HCT116 (cell line): ENCODE data around the gene KCTD1. TPM values are rescaled to one million over a fixed set of nuclear protein-coding genes. Genes with fewer than 3 reads are reported as not detected.

Experiments
- ATAC-seq: fragments of 200-7000 bp; cut with Tn5 transposase; 2 replicates; pipeline ENCODE4 v1.9.1; 2020; ENCODE audit warnings: mild to moderate bottlenecking, moderate library complexity
- BruUV-seq: library from RNA; stranded (reverse); fragments of 400-500 nt; replicated peaks from 2 replicates; lab custom pipeline; 2021; lab: Mats Ljungman, UMichigan
- CTCF ChIA-PET: fragments of 300-600 bp; sonication (Branson Sonifier 250); formaldehyde crosslinking; loops from one replicate; lab custom pipeline; 2021; ENCODE audit warnings: antibody characterized with exemption; lab: Charles Lee
- POLR2A ChIA-PET: fragments of 300-600, 350-600 bp; sonication (Branson Sonifier 250); formaldehyde crosslinking; loops from one replicate; lab custom pipeline; 2021; ENCODE audit warnings: antibody characterized with exemption; lab: Charles Lee
- RAD21 ChIA-PET, 2 experiments: fragments of 300-600 bp; sonication (Branson Sonifier 250); formaldehyde crosslinking; loops; one replicate each; lab custom pipeline; 2023; ENCODE audit warnings: low total read pairs in 2 of 2; ENCODE audit not compliant: uncharacterized antibody in 2 of 2, unreplicated experiment in 2 of 2, low non-redundant PET in 1 of 2; lab: Charles Lee
- DNase-seq: peaks from one replicate; pipeline ENCODE4 v3.0.0-alpha.2; 2010; ENCODE audit warnings: low read depth, low spot score
- H2AFZ ChIP-seq: fragments of 200-600 bp; shearing (Covaris generic), sonication (generic); 2 replicates; pipeline ENCODE4 v1.6.1; 2017; ENCODE audit warnings: low read depth, mixed run types, mixed read lengths, antibody characterized with exemption, low read length; ENCODE audit not compliant: poor library complexity, severe bottlenecking
- H3K27ac ChIP-seq: 2 replicates; pipeline ENCODE4 v1.5.1; 2012; ENCODE audit warnings: low read depth, low read length
- H3K27me3 ChIP-seq: fragments of 200-600 bp; sonication (generic); 2 replicates; pipeline ENCODE4 v1.6.1; 2016; ENCODE audit warnings: mixed run types, low read length, mixed read lengths; ENCODE audit not compliant: insufficient read depth
- H3K36me3 ChIP-seq, 2 experiments: fragments of 200-500 bp in 1 of 2; fragments of 200-600 bp in 1 of 2; sonication (Bioruptor generic) in 1 of 2; sonication (generic) in 1 of 2; 2 replicates each; pipeline versions ENCODE4 v1.5.1 to v1.6.1; 2014 to 2016; ENCODE audit warnings: low read length in 2 of 2, inconsistent platforms in 1 of 2, mixed read lengths in 1 of 2, mixed run types in 1 of 2; ENCODE audit not compliant: insufficient read depth in 2 of 2, control insufficient read depth in 1 of 2
- H3K4me1 ChIP-seq, 2 experiments: fragments of 200-600 bp in 1 of 2; sonication (generic) in 1 of 2; 2 replicates each; pipeline versions ENCODE4 v1.5.1 to v1.6.1; 2012 to 2017; ENCODE audit warnings: low read length in 2 of 2, inconsistent platforms in 1 of 2, mild to moderate bottlenecking in 1 of 2, mixed read lengths in 1 of 2, mixed run types in 1 of 2, moderate library complexity in 1 of 2; ENCODE audit not compliant: insufficient read depth in 2 of 2, control insufficient read depth in 1 of 2
- H3K4me2 ChIP-seq: fragments of 200-600 bp; sonication (generic); 2 replicates; pipeline ENCODE4 v1.6.1; 2017; ENCODE audit warnings: mixed run types, low read length, mixed read lengths
- H3K4me3 ChIP-seq, 2 experiments: fragments of 200-600 bp in 1 of 2; sonication (generic) in 1 of 2; replicated peaks in 1 of 2; 2 replicates each; pipeline ENCODE4 v1.5.1; 2011 to 2016; ENCODE audit warnings: low read length in 2 of 2, control low read depth in 1 of 2, low read depth in 1 of 2, mild to moderate bottlenecking in 1 of 2, mixed read lengths in 1 of 2, mixed run types in 1 of 2
- H3K79me2 ChIP-seq: fragments of 200-600 bp; sonication (generic); 2 replicates; pipeline ENCODE4 v1.6.1; 2017; ENCODE audit warnings: mild to moderate bottlenecking, mixed run types, low read length, moderate library complexity, mixed read lengths; ENCODE audit not compliant: insufficient read depth
- H3K9ac ChIP-seq: fragments of 200-600 bp; sonication (generic); 2 replicates; pipeline ENCODE4 v1.6.1; 2016; ENCODE audit warnings: low read length, mixed read lengths
- H3K9me2 ChIP-seq: fragments of 200-600 bp; sonication (generic), shearing (Covaris generic); 2 replicates; pipeline ENCODE4 v1.6.1; 2017; ENCODE audit warnings: mixed run types, mild to moderate bottlenecking, moderate library complexity; ENCODE audit not compliant: insufficient read depth
- H3K9me3 ChIP-seq, 2 experiments: fragments of 200-500 bp in 1 of 2; fragments of 200-600 bp in 1 of 2; sonication (Bioruptor generic) in 1 of 2; sonication (generic) in 1 of 2; 2 replicates each; pipeline ENCODE4 v1.6.1; 2014 to 2017; ENCODE audit warnings: low read length in 2 of 2, mixed read lengths in 2 of 2, inconsistent platforms in 1 of 2, low read depth in 1 of 2, mild to moderate bottlenecking in 1 of 2, mixed run types in 1 of 2, moderate library complexity in 1 of 2; ENCODE audit not compliant: control insufficient read depth in 1 of 2, insufficient read depth in 1 of 2
- H4K20me1 ChIP-seq: fragments of 200-600 bp; sonication (generic), shearing (Covaris generic); 2 replicates; pipeline ENCODE4 v1.6.1; 2017; ENCODE audit warnings: mixed run types, mild to moderate bottlenecking, moderate library complexity; ENCODE audit not compliant: insufficient read depth
- ATF3 ChIP-seq: IDR thresholded peaks from 2 replicates; pipeline ENCODE4 v1.6.1; 2012
- CBX3 ChIP-seq: IDR thresholded peaks from 2 replicates; pipeline ENCODE4 v1.6.1; 2012; ENCODE audit warnings: low read depth
- CEBPB ChIP-seq: IDR thresholded peaks from 2 replicates; pipeline ENCODE4 v1.6.1; 2012; ENCODE audit warnings: low read depth
- EGR1 ChIP-seq: IDR thresholded peaks from 2 replicates; pipeline ENCODE4 v1.6.1; 2012; ENCODE audit warnings: low read depth
- ELF1 ChIP-seq: IDR thresholded peaks from 2 replicates; pipeline ENCODE4 v1.6.1; 2012; ENCODE audit warnings: low read depth, borderline replicate concordance
- EZH2 ChIP-seq: fragments of 200-600 bp; sonication (generic); IDR thresholded peaks from 2 replicates; pipeline ENCODE4 v1.6.1; 2017; ENCODE audit warnings: antibody characterized with exemption, mixed run types
- EZH2phosphoT487 ChIP-seq: fragments of 200-600 bp; IDR thresholded peaks from 2 replicates; pipeline ENCODE4 v1.6.1; 2018; ENCODE audit warnings: antibody characterized with exemption, borderline replicate concordance
- FOSL1 ChIP-seq: IDR thresholded peaks from 2 replicates; pipeline ENCODE4 v1.6.1; 2012; ENCODE audit warnings: low read depth
- JUND ChIP-seq: IDR thresholded peaks from 2 replicates; pipeline ENCODE4 v1.6.1; 2012
- POLR2AphosphoS5 ChIP-seq: IDR thresholded peaks from 2 replicates; pipeline ENCODE4 v1.6.1; 2011; ENCODE audit warnings: mild to moderate bottlenecking, low read depth, low read length, moderate library complexity
- RAD21 ChIP-seq: IDR thresholded peaks from 2 replicates; pipeline ENCODE4 v1.6.1; 2012; ENCODE audit warnings: low read depth, mild to moderate bottlenecking
- SIN3A ChIP-seq: IDR thresholded peaks from 2 replicates; pipeline ENCODE4 v1.6.1; 2012; ENCODE audit warnings: low read depth
- SP1 ChIP-seq: IDR thresholded peaks from 2 replicates; pipeline ENCODE4 v1.6.1; 2012; ENCODE audit warnings: low read depth
- SRF ChIP-seq: IDR thresholded peaks from 2 replicates; pipeline ENCODE4 v1.6.1; 2012; ENCODE audit warnings: low read depth
- TCF7L2 ChIP-seq: IDR thresholded peaks from 2 replicates; pipeline ENCODE4 v1.7.0; 2011; ENCODE audit warnings: borderline replicate concordance, inconsistent platforms; ENCODE audit not compliant: insufficient read depth, insufficient read length; ENCODE audit errors: extremely low read depth
- YY1 ChIP-seq: IDR thresholded peaks from 2 replicates; pipeline ENCODE4 v1.6.1; 2011; ENCODE audit warnings: low read length, low read depth, moderate library complexity, mild to moderate bottlenecking; ENCODE audit not compliant: insufficient replicate concordance; ENCODE audit errors: extremely low read depth
- ZFX ChIP-seq: fragments of 450-650 bp; IDR thresholded peaks from 2 replicates; pipeline ENCODE4 v1.6.1; 2017
- intact Hi-C: fragments of 100-400 bp; cut with micrococcal nuclease; formaldehyde crosslinking; loops from 2 replicates; pipeline ENCODE4 v1.10.0; 2022
- total RNA-seq: library from RNA; stranded (reverse); gene quantifications from one replicate; pipeline ENCODE4 v1.2.1, GENCODE V29; 2021; ENCODE audit not compliant: unreplicated experiment
- TF ChIP-seq, protein P1 (sequence below): IDR thresholded peaks from 2 replicates; pipeline ENCODE4 v1.6.1; 2011; ENCODE audit warnings: mild to moderate bottlenecking, low read length, moderate library complexity; ENCODE audit not compliant: insufficient replicate concordance; ENCODE audit errors: extremely low read depth
- TF ChIP-seq, protein P2 (sequence below): IDR thresholded peaks from 2 replicates; pipeline ENCODE4 v1.6.1; 2012; ENCODE audit warnings: low read depth
- TF ChIP-seq, protein P3 (sequence below): IDR thresholded peaks from 2 replicates; pipeline ENCODE4 v1.6.1; 2012

Gene KCTD1
- total RNA-seq, 1 experiment from 2014 or later = 16.8 TPM

DNA sequence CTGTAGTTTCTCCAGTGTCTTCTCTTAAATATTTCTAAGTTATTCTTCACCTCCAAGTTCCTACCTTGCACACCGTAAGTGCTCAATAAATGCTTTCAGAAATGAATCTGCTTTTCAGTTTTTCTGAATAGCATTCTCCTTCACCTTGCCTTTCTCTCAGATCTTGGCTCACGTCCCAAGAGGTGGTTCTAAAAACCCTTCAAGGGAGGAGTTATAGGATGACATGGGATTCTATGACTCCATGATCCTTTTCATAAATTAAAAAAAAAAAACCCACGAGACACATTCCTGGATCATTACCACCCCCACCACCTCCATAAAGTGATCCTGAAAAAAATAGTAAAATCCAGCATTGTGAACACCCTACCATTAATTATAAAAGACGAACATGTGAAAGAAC, 11.7 kb downstream of the KCTD1 start:
- H3K9me2 ChIP-seq = no peaks in the 10 kb centered on the region
- H3K27me3 ChIP-seq = no peaks in the 10 kb centered on the region
- H3K4me3 ChIP-seq = 0 out of 4 replicates have a peak overlapping the region, but pooled peaks of 1 of the 2 experiments have one; percentile 7
- CTCF ChIA-PET = no interaction called here
- H3K4me2 ChIP-seq = peak overlapping the region; percentile 54
- no peaks in the 10 kb centered on the region for H3K36me3 ChIP-seq
- no TSS peak for BruUV-seq
- ATAC-seq = peak; percentile 52
- intact Hi-C loops = loop anchor here (5.0 kb wide), 1 partner anchor 39 kb away; no protein-coding TSS in a partner anchor
- no peak for TF ChIP-seq SP1
- no peak for TF ChIP-seq YY1
- TF ChIP-seq, protein P1, sequence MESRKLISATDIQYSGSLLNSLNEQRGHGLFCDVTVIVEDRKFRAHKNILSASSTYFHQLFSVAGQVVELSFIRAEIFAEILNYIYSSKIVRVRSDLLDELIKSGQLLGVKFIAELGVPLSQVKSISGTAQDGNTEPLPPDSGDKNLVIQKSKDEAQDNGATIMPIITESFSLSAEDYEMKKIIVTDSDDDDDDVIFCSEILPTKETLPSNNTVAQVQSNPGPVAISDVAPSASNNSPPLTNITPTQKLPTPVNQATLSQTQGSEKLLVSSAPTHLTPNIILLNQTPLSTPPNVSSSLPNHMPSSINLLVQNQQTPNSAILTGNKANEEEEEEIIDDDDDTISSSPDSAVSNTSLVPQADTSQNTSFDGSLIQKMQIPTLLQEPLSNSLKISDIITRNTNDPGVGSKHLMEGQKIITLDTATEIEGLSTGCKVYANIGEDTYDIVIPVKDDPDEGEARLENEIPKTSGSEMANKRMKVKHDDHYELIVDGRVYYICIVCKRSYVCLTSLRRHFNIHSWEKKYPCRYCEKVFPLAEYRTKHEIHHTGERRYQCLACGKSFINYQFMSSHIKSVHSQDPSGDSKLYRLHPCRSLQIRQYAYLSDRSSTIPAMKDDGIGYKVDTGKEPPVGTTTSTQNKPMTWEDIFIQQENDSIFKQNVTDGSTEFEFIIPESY = no peak
- TF ChIP-seq SIN3A = no peak
- no peak for TF ChIP-seq CEBPB
- TF ChIP-seq JUND = no peak
- TF ChIP-seq POLR2AphosphoS5 = no peak
- no peak for TF ChIP-seq EGR1
- no peak for TF ChIP-seq ATF3
- TF ChIP-seq RAD21 = no peak
- no peak for TF ChIP-seq TCF7L2
- no peak for TF ChIP-seq EZH2
- no peak for TF ChIP-seq EZH2phosphoT487
- TF ChIP-seq, protein P2, sequence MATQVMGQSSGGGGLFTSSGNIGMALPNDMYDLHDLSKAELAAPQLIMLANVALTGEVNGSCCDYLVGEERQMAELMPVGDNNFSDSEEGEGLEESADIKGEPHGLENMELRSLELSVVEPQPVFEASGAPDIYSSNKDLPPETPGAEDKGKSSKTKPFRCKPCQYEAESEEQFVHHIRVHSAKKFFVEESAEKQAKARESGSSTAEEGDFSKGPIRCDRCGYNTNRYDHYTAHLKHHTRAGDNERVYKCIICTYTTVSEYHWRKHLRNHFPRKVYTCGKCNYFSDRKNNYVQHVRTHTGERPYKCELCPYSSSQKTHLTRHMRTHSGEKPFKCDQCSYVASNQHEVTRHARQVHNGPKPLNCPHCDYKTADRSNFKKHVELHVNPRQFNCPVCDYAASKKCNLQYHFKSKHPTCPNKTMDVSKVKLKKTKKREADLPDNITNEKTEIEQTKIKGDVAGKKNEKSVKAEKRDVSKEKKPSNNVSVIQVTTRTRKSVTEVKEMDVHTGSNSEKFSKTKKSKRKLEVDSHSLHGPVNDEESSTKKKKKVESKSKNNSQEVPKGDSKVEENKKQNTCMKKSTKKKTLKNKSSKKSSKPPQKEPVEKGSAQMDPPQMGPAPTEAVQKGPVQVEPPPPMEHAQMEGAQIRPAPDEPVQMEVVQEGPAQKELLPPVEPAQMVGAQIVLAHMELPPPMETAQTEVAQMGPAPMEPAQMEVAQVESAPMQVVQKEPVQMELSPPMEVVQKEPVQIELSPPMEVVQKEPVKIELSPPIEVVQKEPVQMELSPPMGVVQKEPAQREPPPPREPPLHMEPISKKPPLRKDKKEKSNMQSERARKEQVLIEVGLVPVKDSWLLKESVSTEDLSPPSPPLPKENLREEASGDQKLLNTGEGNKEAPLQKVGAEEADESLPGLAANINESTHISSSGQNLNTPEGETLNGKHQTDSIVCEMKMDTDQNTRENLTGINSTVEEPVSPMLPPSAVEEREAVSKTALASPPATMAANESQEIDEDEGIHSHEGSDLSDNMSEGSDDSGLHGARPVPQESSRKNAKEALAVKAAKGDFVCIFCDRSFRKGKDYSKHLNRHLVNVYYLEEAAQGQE = no peak
- TF ChIP-seq ELF1 = no peak
- no peak for TF ChIP-seq ZFX
- TF ChIP-seq CBX3 = no peak
- TF ChIP-seq, protein P3, sequence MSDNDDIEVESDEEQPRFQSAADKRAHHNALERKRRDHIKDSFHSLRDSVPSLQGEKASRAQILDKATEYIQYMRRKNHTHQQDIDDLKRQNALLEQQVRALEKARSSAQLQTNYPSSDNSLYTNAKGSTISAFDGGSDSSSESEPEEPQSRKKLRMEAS = no peak
- no peak for TF ChIP-seq FOSL1
- TF ChIP-seq SRF = no peak
- RAD21 ChIA-PET = interaction anchor here in 1 of 2 experiments (0.5 kb wide), 1 partner anchor 13 kb away, joined by 3 read pairs; no protein-coding TSS in a partner anchor
- H3K9ac ChIP-seq = peak overlapping the region; percentile 29
- no peaks in the 10 kb centered on the region for H3K9me3 ChIP-seq
- H2AFZ ChIP-seq = no peak overlapping the region
- peaks cover 14% of the 10 kb centered on the region for H3K79me2 ChIP-seq
- H3K4me1 ChIP-seq = peaks cover 29 to 62% of the 10 kb centered on the region in 2 experiments
- no peaks in the 10 kb centered on the region for H4K20me1 ChIP-seq
- DNase-seq = no peak
- peak overlapping the region; percentile 27; the same call in 1 of the 2 replicates for H3K27ac ChIP-seq
- POLR2A ChIA-PET = no interaction called here
